Activated T-cell treated with anti-CD3 and anti-CD28 coated beads, Interleukin-2, amount 50 U/mL, for 4 hours (primary cell): Measurements from ENCODE around the gene HOXC10. TPM values are rescaled to one million over a fixed set of nuclear protein-coding genes. Genes with fewer than 3 reads are reported as not detected.

Source experiments
- ATAC-seq, 2 donors: fragments of 200-7000 bp; cut with Tn5 transposase; one replicate each; pipeline ENCODE4 v1.10.0; 2021
- DNase-seq: peaks from one replicate; pipeline ENCODE4 v3.0.0-alpha.2; 2020
- H3K27me3 Mint-ChIP-seq: one replicate; pipeline ENCODE4 v1.8.0; 2021; ENCODE audit warnings: low read depth, mixed read lengths
- H3K36me3 Mint-ChIP-seq: one replicate; pipeline ENCODE4 v1.8.0; 2022; ENCODE audit warnings: mixed read lengths; ENCODE audit not compliant: insufficient read depth
- H3K4me1 Mint-ChIP-seq: one replicate; pipeline ENCODE4 v1.8.0; 2021; ENCODE audit warnings: low read depth, mixed read lengths
- H3K4me3 Mint-ChIP-seq: one replicate; pipeline ENCODE4 v1.8.0; 2021; ENCODE audit warnings: mild to moderate bottlenecking, moderate library complexity, mixed read lengths
- H3K9me3 Mint-ChIP-seq: one replicate; pipeline ENCODE4 v1.8.0; 2021; ENCODE audit warnings: mixed read lengths
- total RNA-seq, 3 donors: library from RNA; stranded (reverse); gene quantifications; one replicate each; pipeline ENCODE4 v1.2.1, GENCODE V29; 2021

Gene HOXC10
- total RNA-seq, 3 donors from 2014 or later: not detected

DNA sequence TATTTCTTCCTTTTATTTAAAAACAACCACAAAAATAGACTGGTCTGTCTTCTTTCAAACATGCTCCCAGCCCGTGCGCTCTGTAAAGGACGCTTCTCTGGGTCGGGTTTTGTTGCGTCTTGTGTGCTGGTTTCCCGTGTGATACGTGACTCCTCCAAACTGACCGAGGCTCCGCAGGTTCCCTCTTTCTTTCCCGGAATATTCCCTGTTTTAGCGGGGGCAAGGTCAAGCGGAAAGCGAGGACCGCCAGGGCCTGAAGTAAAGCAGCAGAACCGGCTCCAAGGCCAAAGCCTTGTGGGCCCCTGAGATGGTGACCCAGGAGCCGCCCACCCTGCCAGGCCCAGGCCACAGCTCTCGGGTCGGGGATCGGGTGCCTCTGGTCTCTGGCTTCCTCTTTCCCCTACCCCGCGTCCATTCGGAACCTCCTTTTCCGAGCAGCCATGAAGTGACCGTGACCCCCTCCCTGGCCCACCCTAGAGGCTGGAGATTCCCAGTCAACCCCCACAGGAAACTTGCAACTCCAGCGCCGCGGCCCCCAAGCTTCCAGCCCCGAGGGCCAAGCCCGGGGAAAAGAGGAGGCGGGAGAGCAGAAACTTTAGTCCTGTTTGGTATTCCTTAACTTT is 885 bp upstream of the HOXC10 start:
- no peak for DNase-seq
- Mint-ChIP-seq H3K9me3 (no peaks in the 10 kb centered on the region), H3K4me1 (peaks cover 17% of the 10 kb centered on the region), H3K4me3 (no peak overlapping the region), H3K27me3 (peaks cover 93% of the 10 kb centered on the region), H3K36me3 (no peaks in the 10 kb centered on the region)
- ATAC-seq: no peak

DNA sequence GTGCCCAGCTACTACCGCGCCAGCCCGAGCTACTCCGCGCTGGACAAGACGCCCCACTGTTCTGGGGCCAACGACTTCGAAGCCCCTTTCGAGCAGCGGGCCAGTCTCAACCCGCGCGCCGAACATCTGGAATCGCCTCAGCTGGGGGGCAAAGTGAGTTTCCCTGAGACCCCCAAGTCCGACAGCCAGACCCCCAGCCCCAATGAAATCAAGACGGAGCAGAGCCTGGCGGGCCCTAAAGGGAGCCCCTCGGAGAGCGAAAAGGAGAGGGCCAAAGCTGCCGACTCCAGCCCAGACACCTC is 697 bp downstream of the HOXC10 start:
- no peak overlapping the region for H3K4me3 Mint-ChIP-seq
- H3K36me3 Mint-ChIP-seq: no peaks in the 10 kb centered on the region
- no peak for DNase-seq
- ATAC-seq: no peak
- no peaks in the 10 kb centered on the region for H3K9me3 Mint-ChIP-seq
- H3K4me1 Mint-ChIP-seq: peaks cover 33% of the 10 kb centered on the region
- H3K27me3 Mint-ChIP-seq: peaks cover 93% of the 10 kb centered on the region

DNA sequence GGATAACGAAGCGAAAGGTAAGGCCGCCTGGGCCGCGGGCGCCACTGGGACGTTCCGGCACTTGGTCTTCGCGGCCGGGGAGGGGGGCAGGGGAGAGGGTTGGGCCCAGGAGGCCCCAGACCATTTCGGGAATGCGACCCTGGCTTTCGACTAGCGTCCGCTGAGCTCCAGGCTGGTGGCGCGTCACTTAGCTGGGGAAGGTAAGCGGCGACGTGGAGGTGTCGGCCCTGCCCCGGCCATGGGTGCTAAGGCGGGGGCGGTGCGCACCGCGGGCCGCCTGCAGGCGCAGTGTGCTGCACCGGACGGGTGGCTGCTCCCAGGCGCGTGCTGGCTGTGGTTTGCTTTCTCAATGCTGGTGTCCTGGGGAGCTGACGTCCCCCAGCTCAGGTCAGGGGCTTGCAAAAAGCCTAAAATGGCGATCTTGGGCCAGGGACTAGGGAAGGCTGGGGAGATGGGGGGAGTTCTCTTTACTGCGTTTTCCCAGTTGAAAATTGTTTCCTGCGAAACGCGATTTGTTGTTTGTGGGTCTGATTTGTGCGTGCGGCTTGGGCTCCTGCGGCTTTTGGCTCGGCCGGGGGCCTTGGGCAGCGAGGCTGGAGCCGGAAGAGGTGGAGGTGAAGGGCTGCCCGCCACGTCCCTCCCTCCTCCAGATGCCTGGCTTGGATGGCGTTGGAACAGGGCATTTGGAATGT is 1.2 kb downstream of the HOXC10 start:
- ATAC-seq (peak in 1 of 2 donors; percentile 23), DNase-seq (no peak)
- H3K9me3 Mint-ChIP-seq: no peaks in the 10 kb centered on the region
- peaks cover 93% of the 10 kb centered on the region for H3K27me3 Mint-ChIP-seq
- peaks cover 33% of the 10 kb centered on the region for H3K4me1 Mint-ChIP-seq
- no peaks in the 10 kb centered on the region for H3K36me3 Mint-ChIP-seq
- H3K4me3 Mint-ChIP-seq: no peak overlapping the region

DNA sequence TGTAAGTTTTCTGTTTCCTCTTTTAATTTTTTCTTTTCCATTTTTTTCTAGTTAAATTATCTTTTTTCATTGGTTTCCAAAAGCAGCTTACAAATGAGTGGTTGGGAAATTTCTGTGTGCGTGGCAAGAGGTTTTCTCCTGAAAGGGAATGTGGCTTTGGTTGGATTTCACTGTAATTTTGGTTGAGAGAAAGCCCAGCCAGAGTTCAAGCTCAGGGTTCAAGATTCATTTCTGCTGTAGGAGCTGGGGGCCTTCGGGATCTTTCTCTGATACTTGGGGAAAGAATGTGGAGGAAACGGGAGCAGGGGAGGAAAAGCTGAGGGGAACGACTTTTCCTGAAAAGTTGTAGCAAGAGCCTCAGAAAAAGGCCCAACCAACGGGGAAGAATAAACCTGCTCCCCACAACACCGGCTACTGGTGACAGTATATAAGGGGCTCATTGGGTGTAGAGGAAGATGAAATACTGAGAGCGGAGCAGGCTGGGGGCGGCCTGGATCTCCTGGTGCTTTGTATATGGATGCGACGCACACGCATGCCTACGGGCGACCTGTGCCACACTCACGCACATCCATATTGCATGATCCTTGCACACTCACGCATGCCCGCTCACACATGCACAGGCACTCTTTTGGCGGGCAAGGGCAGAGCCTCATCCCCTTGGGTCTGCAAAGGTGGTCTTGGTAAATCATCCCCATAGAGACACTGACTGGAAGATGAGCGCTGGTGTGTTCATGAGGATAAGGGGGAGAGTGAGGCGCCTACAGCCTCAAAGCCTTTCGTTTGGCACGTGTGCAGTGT is 1.9 kb downstream of the HOXC10 start:
- peaks cover 33% of the 10 kb centered on the region for H3K4me1 Mint-ChIP-seq

DNA sequence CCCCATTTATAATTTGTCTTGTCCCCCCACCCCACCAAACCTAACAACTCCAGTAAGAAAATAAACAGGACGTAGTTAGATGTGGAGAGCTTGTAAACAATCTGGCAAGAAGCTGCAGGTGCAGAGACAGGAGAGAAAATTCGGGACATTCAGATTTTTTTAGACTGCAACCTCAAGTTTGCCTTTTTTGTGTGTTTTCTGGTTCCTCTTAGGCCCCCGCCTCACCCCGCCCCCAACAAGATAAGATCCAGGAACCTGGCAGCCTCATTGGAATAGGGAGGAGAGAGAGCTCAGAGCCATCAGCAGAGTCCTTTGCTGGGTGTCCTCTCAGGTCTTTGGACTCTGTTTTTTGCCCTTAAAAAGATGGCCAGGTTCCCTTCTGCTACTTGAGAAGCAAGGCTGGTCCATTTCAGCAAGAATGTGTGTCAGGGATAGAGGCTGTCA is 2.9 kb downstream of the HOXC10 start:
- Mint-ChIP-seq H3K27me3 (peaks cover 93% of the 10 kb centered on the region), H3K4me1 (peaks cover 33% of the 10 kb centered on the region), H3K4me3 (no peak overlapping the region), H3K9me3 (no peaks in the 10 kb centered on the region), H3K36me3 (no peaks in the 10 kb centered on the region)
- DNase-seq (no peak), ATAC-seq (no peak)

More for the DNA sequence above, 1.9 kb downstream of the HOXC10 start:
- H3K36me3 Mint-ChIP-seq: no peaks in the 10 kb centered on the region
- ATAC-seq: no peak
- DNase-seq: no peak
- H3K4me3 Mint-ChIP-seq: no peak overlapping the region
- H3K27me3 Mint-ChIP-seq: peaks cover 94% of the 10 kb centered on the region
- no peaks in the 10 kb centered on the region for H3K9me3 Mint-ChIP-seq

DNA sequence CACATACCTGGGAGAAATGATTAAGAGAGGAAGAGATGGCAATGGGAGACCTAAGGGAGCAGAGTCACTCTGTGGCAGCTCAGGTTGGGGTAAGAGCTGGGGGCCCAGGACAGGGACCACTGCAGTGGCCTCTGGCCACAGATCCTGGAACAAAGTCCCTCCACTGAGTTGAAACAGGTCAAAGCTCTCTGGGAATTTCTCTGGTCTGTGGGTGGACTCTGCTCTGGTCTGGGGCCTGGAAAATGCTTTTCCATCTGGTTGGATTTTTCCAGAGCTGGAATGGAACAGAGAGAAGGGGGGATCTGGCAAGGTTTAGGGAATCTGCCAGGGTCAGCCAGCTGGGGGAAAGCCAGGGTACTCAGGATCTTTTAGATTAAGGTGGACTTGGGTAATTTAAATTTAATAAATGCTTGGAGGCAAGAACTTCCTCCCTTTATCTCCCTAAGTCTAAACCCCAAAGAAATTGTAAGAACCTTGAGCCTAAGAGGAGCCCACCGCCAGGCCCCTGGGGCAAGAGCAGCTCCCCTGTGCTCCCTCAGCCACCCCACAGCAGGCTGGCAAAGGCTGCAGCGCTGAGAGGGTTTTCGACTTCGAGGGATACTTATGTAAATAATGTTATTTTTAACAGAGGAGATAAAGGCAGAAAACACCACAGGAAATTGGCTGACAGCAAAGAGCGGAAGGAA is 3.7 kb downstream of the HOXC10 start:
- ATAC-seq (no peak), DNase-seq (no peak)
- no peak overlapping the region for H3K4me3 Mint-ChIP-seq
- no peaks in the 10 kb centered on the region for H3K9me3 Mint-ChIP-seq
- peaks cover 33% of the 10 kb centered on the region for H3K4me1 Mint-ChIP-seq
- no peaks in the 10 kb centered on the region for H3K36me3 Mint-ChIP-seq
- H3K27me3 Mint-ChIP-seq: peaks cover 92% of the 10 kb centered on the region

DNA sequence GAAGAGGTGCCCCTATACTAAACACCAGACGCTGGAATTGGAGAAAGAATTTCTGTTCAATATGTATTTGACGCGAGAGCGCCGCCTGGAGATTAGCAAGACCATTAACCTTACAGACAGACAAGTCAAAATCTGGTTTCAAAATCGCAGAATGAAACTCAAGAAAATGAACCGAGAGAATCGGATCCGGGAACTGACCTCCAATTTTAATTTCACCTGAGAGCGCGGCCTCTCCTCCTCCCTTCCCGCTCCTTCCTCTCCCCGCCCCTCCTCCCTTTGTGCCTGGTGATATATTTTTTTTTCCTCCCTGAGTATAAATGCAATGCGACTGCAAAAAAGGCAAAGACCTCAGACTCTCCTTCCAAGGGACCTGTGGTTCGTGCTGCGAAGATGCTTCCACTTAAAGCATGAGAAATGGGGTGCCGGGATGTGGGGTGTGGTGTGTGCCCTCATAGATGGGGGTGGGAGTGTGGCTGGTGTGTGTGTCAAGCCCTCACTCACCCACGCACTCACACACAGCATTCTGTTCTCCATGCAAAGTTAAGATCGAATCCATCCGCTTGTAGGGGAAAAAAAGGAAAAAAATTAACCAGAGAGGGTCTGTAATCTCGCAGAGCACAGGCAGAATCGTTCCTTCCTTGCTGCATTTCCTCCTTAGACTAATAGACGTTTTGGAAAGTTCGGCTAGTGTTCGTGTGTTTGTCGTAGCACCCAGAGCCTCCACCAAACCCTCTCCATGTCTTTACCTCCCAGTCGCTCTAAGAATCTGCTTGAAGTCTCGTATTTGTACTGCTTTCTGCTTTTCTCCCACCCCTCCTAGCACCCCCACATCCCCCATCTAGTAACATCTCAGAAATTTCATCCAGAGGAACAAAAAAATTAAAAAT is 4.5 kb downstream of the HOXC10 start:
- peak overlapping the region; percentile 19 for H3K4me3 Mint-ChIP-seq
- H3K9me3 Mint-ChIP-seq: no peaks in the 10 kb centered on the region
- DNase-seq: no peak
- no peak for ATAC-seq
- H3K36me3 Mint-ChIP-seq: no peaks in the 10 kb centered on the region
- peaks cover 95% of the 10 kb centered on the region for H3K27me3 Mint-ChIP-seq
- peaks cover 38% of the 10 kb centered on the region for H3K4me1 Mint-ChIP-seq

DNA sequence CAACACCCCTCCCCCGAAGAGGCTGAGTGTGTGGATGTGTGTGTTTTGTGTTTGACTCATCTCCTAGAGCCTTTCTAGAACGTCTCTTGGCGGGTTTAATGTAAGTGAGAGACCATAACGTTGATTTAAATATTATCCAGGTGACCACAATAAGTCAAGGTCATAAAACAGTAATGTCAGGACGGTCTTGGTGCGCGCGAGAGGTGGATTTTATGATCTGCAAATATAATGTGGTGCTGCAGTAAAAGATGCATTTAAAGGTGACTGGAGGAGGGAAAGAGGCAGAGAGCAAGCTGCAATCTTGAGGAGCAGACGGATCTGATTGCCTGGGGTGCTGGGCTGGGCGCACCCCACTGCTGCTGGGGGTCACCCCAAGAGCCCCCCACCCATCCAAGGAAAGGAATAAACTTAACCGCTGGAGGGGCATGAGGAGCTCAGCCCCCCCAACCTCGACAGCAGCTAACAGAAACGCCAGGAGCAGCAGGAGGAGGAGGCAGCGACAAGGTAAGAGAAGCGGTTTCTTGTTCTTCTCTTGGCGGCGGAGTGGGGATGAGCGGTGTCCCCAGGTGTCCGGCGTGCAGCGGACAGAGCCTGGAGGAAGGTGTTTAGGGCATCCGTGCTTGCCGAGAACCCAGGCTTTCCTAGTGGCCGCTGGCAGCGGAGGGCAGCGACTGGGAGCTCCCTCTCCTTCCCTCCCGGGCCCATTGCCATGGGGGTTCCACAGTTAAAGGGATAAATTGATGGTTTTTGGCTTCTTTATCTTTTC is 5.5 kb downstream of the HOXC10 start:
- peaks cover 42% of the 10 kb centered on the region for H3K4me1 Mint-ChIP-seq
- H3K36me3 Mint-ChIP-seq: no peaks in the 10 kb centered on the region
- H3K4me3 Mint-ChIP-seq: no peak overlapping the region
- H3K9me3 Mint-ChIP-seq: no peaks in the 10 kb centered on the region
- ATAC-seq: no peak
- H3K27me3 Mint-ChIP-seq: peaks cover 96% of the 10 kb centered on the region
- DNase-seq: no peak

DNA sequence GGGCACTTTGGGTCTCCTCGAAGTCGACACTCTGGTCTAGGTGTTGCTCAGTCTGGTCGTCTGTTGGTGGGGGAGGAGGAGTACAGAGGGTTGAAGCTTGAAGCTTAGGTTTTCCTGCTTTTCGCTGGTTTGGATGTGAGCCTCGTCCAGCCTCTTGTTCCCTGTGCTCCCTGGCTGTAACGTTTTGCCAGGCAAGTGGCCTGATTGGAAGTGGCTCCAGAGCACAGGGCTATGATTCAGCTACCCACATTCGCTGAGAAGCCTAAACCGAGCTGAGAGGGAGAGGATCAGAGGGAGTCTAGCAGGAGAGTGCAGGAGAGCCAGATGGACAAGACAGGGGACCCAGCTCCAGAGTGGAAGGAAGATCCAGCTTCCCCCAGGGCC is 6.1 kb downstream of the HOXC10 start:
- Mint-ChIP-seq H3K4me3 (no peak overlapping the region), H3K4me1 (peaks cover 42% of the 10 kb centered on the region), H3K36me3 (no peaks in the 10 kb centered on the region), H3K27me3 (peaks cover 97% of the 10 kb centered on the region), H3K9me3 (no peaks in the 10 kb centered on the region)
- DNase-seq (no peak), ATAC-seq (no peak)

DNA sequence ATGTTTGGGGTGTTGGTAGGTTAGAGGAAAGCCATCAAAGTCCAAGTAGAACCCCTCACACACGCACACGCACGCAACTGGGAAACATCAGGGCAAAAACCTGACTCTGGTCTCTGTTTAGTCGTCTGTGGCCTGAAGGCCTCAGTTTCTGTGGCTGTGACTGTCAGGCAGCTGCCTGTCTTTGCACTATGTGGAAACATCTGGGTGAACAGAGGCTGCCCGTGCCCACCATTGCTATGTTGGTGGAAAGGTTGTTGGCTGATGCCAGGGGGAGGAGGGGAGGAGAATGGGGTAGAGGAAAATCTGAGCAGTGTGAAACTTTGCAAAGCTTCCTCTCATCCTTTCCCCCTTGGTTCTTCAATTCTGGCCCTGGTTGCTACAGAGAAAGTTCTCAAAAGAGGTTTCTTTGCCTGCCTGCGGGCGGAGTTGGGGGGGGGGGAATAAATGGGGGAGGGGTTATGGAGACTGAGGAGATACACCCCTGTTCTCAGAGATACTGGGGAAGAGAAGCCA is 7.5 kb downstream of the HOXC10 start:
- DNase-seq (no peak), ATAC-seq (no peak)
- Mint-ChIP-seq H3K4me3 (no peak overlapping the region), H3K27me3 (peaks cover 95% of the 10 kb centered on the region), H3K9me3 (no peaks in the 10 kb centered on the region), H3K36me3 (no peaks in the 10 kb centered on the region), H3K4me1 (peaks cover 46% of the 10 kb centered on the region)

DNA sequence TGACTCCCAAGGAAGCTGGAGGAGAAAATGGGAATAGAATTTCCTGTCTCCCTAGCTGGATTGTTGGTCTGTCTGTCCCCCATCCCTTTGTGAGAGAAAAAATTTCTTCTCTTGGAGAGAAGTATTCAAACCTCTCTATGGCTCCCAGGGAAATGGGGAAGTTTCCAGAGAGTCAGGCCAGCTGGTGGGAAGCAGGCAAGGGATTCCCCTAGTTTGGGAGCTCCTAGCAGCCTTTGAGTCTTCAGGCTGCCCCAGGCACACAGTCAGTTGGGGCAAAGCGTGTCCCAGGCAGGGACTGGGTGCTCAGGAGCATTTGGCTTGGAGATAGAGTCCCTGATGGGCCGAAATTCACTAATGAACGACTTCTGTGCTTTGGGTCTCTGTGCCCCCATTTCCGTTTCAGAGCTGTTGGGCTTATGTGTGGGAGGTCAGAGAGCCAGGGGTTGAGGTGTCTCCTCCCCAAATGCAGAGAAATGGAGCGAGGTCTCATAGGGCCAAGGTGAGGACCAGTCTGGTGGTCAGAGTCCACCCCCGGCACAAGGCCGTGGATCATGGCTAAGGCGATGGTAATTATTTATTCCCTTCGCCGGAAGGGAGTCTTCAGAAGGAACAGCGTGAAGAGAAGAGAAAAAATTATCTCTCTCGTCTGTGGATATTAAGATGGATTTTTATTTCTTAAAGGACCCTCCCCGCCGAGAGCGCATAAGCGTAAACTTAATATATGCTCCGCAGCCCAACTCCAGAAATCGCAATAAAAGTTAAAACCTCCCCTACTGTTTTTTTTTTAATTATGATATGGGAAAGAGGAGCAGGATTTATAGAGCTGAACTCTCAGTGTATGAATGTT is 8.4 kb downstream of the HOXC10 start:
- peak overlapping the region; percentile 29 for H3K4me3 Mint-ChIP-seq
- peaks cover 48% of the 10 kb centered on the region for H3K4me1 Mint-ChIP-seq
- no peaks in the 10 kb centered on the region for H3K9me3 Mint-ChIP-seq
- DNase-seq (no peak), ATAC-seq (no peak)
- peaks cover 95% of the 10 kb centered on the region for H3K27me3 Mint-ChIP-seq
- no peaks in the 10 kb centered on the region for H3K36me3 Mint-ChIP-seq

DNA sequence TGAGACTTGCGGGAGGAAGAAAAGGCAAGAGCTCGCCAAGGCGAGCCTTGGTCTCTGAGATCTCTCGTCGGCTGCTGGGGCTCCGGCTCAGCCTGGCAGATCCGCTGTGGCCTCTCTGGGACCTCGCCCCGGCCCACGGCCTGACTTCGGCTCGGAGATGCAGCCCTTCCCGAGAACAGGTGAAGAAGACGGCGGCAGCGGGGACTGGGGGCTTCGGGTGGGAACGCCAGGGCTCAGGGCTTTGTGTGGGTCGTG is 9.0 kb downstream of the HOXC10 start:
- no peaks in the 10 kb centered on the region for H3K9me3 Mint-ChIP-seq
- no peak for ATAC-seq
- DNase-seq: no peak
- H3K4me1 Mint-ChIP-seq: peaks cover 44% of the 10 kb centered on the region
- H3K4me3 Mint-ChIP-seq: peak overlapping the region; percentile 29
- H3K36me3 Mint-ChIP-seq: no peaks in the 10 kb centered on the region
- peaks cover 95% of the 10 kb centered on the region for H3K27me3 Mint-ChIP-seq
